Measurements from ENCODE around the gene ROBO1.

DNA sequence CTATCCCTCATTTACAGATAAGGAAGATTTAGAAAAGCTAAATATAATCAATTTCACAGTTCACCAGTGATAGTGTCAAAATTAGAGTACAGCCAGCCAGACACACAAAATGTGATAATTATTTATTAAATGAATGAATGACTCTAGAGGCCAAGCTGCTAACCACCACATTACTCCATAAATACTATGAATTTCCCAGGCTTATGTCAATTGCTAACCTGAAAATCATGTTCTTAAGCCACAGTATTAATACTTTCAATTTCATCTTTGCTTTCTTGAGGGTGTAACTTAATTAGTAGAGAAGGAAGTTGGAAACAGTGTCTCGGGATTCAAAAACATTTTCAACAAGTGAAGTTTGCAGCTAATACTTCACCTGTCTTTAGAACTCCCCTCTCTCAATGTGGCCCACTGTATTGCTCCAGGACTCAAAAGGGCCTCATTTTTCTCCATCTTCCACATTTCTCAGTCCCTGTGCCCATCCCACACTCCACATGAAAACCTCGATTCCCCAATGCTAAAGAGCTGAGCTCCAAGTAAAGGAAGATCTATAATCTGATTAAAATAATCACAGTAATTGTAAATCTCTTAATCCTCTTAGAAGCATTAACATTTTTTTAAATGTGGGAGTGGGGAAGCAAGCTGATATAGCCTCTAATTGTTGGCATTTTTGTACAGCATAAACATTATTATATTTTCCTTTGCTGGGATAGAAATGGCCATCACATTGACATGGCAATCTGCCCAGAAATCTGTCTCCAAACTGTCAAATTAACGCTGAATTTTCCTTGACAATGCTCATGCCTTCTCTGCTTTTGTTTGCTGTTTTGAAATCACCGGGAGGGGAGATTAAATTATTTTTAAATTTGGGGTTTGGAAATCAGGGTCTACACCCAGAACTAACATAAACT is 765.1 kb downstream of the ROBO1 start:
- TF ChIP-seq, protein P1, sequence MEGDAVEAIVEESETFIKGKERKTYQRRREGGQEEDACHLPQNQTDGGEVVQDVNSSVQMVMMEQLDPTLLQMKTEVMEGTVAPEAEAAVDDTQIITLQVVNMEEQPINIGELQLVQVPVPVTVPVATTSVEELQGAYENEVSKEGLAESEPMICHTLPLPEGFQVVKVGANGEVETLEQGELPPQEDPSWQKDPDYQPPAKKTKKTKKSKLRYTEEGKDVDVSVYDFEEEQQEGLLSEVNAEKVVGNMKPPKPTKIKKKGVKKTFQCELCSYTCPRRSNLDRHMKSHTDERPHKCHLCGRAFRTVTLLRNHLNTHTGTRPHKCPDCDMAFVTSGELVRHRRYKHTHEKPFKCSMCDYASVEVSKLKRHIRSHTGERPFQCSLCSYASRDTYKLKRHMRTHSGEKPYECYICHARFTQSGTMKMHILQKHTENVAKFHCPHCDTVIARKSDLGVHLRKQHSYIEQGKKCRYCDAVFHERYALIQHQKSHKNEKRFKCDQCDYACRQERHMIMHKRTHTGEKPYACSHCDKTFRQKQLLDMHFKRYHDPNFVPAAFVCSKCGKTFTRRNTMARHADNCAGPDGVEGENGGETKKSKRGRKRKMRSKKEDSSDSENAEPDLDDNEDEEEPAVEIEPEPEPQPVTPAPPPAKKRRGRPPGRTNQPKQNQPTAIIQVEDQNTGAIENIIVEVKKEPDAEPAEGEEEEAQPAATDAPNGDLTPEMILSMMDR (IDR thresholded peaks at IDR 0.05; ENCODE audit: low read depth, low read length, missing input control), result no peak
- TF ChIP-seq TAF1 (conservative IDR thresholded peaks at IDR 0.05) (no peak), SP1 (IDR thresholded peaks at IDR 0.05) (no peak), RAD21 (IDR thresholded peaks at IDR 0.05) (no peak), JUND (IDR thresholded peaks at IDR 0.05) (no peak), EGR1 (IDR thresholded peaks at IDR 0.05; ENCODE audit: low read depth in 2 of 2) (no peak), GABPA (IDR thresholded peaks at IDR 0.05 in 1 of 2, conservative IDR thresholded peaks at IDR 0.05 in 1 of 2) (no peak), FOXA1 (IDR thresholded peaks at IDR 0.05) (no peak), REST (IDR thresholded peaks at IDR 0.05) (no peak), ATF3 (IDR thresholded peaks at IDR 0.05) (no peak), HNF4G (IDR thresholded peaks at IDR 0.05) (no peak)
- TF ChIP-seq, protein P2, sequence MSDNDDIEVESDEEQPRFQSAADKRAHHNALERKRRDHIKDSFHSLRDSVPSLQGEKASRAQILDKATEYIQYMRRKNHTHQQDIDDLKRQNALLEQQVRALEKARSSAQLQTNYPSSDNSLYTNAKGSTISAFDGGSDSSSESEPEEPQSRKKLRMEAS (IDR thresholded peaks at IDR 0.05), result no peak
- TF ChIP-seq, protein P3, sequence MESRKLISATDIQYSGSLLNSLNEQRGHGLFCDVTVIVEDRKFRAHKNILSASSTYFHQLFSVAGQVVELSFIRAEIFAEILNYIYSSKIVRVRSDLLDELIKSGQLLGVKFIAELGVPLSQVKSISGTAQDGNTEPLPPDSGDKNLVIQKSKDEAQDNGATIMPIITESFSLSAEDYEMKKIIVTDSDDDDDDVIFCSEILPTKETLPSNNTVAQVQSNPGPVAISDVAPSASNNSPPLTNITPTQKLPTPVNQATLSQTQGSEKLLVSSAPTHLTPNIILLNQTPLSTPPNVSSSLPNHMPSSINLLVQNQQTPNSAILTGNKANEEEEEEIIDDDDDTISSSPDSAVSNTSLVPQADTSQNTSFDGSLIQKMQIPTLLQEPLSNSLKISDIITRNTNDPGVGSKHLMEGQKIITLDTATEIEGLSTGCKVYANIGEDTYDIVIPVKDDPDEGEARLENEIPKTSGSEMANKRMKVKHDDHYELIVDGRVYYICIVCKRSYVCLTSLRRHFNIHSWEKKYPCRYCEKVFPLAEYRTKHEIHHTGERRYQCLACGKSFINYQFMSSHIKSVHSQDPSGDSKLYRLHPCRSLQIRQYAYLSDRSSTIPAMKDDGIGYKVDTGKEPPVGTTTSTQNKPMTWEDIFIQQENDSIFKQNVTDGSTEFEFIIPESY (IDR thresholded peaks at IDR 0.05), result no peak
